A549 (cell line): ENCODE measurements around the gene CPOX.

ENCODE experiments used
- BHLHE40 ChIP-seq: IDR thresholded peaks from 2 replicates; pipeline ENCODE4 v1.6.1; 2012; ENCODE audit warnings: low read depth, low read length, inconsistent platforms
- RARB ChIP-seq: fragments of 250-450 bp; sonication (Bioruptor Pico); IDR thresholded peaks from 2 replicates; pipeline ENCODE4 v1.8.0; 2021; ENCODE audit warnings: mild to moderate bottlenecking, moderate library complexity
- REST ChIP-seq: fragments of 200-600 bp; sonication (generic); IDR thresholded peaks from 2 replicates; pipeline ENCODE4 v1.6.1; 2016; ENCODE audit warnings: antibody characterized with exemption, mild to moderate bottlenecking, moderate library complexity
- SREBF2 ChIP-seq: fragments of 450-650 bp; IDR thresholded peaks from 2 replicates; pipeline ENCODE4 v1.6.1; 2014; ENCODE audit warnings: mild to moderate bottlenecking, moderate library complexity
- TF ChIP-seq, protein P1 (sequence below): fragments of 250-450 bp; sonication (Bioruptor Pico); IDR thresholded peaks from 2 replicates; pipeline ENCODE4 v1.5.0; 2021; ENCODE audit warnings: mild to moderate bottlenecking, moderate library complexity, borderline replicate concordance

GRCh38 chr3:98545940-98546339 lies 47.5 kb downstream of the CPOX start:
- TF ChIP-seq REST, result no peak
- TF ChIP-seq, protein P1, sequence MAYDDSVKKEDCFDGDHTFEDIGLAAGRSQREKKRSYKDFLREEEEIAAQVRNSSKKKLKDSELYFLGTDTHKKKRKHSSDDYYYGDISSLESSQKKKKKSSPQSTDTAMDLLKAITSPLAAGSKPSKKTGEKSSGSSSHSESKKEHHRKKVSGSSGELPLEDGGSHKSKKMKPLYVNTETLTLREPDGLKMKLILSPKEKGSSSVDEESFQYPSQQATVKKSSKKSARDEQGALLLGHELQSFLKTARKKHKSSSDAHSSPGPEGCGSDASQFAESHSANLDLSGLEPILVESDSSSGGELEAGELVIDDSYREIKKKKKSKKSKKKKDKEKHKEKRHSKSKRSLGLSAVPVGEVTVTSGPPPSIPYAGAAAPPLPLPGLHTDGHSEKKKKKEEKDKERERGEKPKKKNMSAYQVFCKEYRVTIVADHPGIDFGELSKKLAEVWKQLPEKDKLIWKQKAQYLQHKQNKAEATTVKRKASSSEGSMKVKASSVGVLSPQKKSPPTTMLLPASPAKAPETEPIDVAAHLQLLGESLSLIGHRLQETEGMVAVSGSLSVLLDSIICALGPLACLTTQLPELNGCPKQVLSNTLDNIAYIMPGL (CRISPR knock-in tag), result no peak
- no peak for TF ChIP-seq BHLHE40
- TF ChIP-seq SREBF2, result no peak
- TF ChIP-seq RARB (CRISPR knock-in tag), result no peak
